GM18868 (cell line): Measurements from ENCODE around the gene SYNE4.
"Not testable (repeated sequence)": the region's sequence is repeated elsewhere in the genome, so short reads cannot be mapped to it uniquely, and the experiment has no call there.

Experiments
- ATAC-seq: cut with Tn5 transposase; IDR thresholded peaks from one replicate; pipeline ENCODE4 v1.9.1; 2021; ENCODE audit warnings: mild to moderate bottlenecking, moderate library complexity; ENCODE audit not compliant: unreplicated experiment

SYNE4 gene

GRCh38 chr19:35957411-35957810 lies 51.2 kb downstream of the SYNE4 start:
- not testable (repeated sequence) for ATAC-seq

- ATAC-seq: no peak
Observed at GRCh38 chr19:35955881-35956634, 52.6 kb downstream of the SYNE4 start.
